DND-41 (cell line): ENCODE data around the gene TMEM132D.

Source experiments
- CTCF ChIP-seq: IDR thresholded peaks from 2 replicates; pipeline ENCODE4 v1.5.1; 2012; ENCODE audit warnings: borderline replicate concordance, low read length, moderate library complexity, mild to moderate bottlenecking; ENCODE audit not compliant: poor library complexity, severe bottlenecking; ENCODE audit errors: extremely low read depth
- EZH2 ChIP-seq: IDR thresholded peaks from 3 replicates; pipeline ENCODE4 v1.6.1; 2012; ENCODE audit warnings: borderline replicate concordance, low read depth, mild to moderate bottlenecking, moderate library complexity, low read length, inconsistent platforms; ENCODE audit not compliant: severe bottlenecking

- TF ChIP-seq CTCF = no peak
- TF ChIP-seq EZH2 = no peak
These were observed 52.5 kb downstream of the TMEM132D start for GRCh38 chr12:129851296-129851695.
